GM03348 (cell line): Measurements from ENCODE around the gene JARID2.
"Not testable (repeated sequence)": the region's sequence is repeated elsewhere in the genome, so short reads cannot be mapped to it uniquely, and the experiment has no call there.

Experiments
- DNase-seq: peaks from one replicate; pipeline ENCODE4 v3.0.0; 2012; ENCODE audit warnings: low spot score

JARID2 gene

GRCh38 chr6:15522026-15522425 lies 276.2 kb downstream of the JARID2 start:
- DNase-seq = no peak

- DNase-seq = no peak
These were observed 276.6 kb downstream of the JARID2 start for GRCh38 chr6:15522427-15522826.

GRCh38 chr6:15522856-15523529 lies 277.1 kb downstream of the JARID2 start:
- no peak for DNase-seq

GRCh38 chr6:15523679-15524630 lies 278.1 kb downstream of the JARID2 start:
- DNase-seq = no peak

- DNase-seq = no peak
These were observed 279.1 kb downstream of the JARID2 start for GRCh38 chr6:15524861-15525401.

- DNase-seq = no peak
These were observed 280.4 kb downstream of the JARID2 start for GRCh38 chr6:15526212-15526701.

GRCh38 chr6:15527838-15528617 lies 282.2 kb downstream of the JARID2 start:
- DNase-seq = no peak

- no peak for DNase-seq
These were observed 283.0 kb downstream of the JARID2 start for GRCh38 chr6:15528870-15529269.

GRCh38 chr6:15530411-15530810 lies 284.5 kb downstream of the JARID2 start:
- DNase-seq = no peak

- DNase-seq = no peak
These were observed 286.1 kb downstream of the JARID2 start for GRCh38 chr6:15531973-15532372.

GRCh38 chr6:15533379-15534026 lies 287.6 kb downstream of the JARID2 start:
- DNase-seq = no peak

- DNase-seq = no peak
These were observed 289.1 kb downstream of the JARID2 start for GRCh38 chr6:15534974-15535373.

- DNase-seq = no peak
These were observed 289.8 kb downstream of the JARID2 start for GRCh38 chr6:15535495-15536197.

GRCh38 chr6:15536198-15536955 lies 290.5 kb downstream of the JARID2 start:
- DNase-seq = no peak

GRCh38 chr6:15538106-15538505 lies 292.2 kb downstream of the JARID2 start:
- DNase-seq = no peak

GRCh38 chr6:15538766-15539495 lies 293.1 kb downstream of the JARID2 start:
- DNase-seq = no peak

- DNase-seq = no peak
These were observed 293.9 kb downstream of the JARID2 start for GRCh38 chr6:15539722-15540270.

- DNase-seq = not testable (repeated sequence)
These were observed 297.6 kb downstream of the JARID2 start for GRCh38 chr6:15543332-15543917.
